HG02642 (cell line): ENCODE measurements around the gene RHOC.

Experiments
- ATAC-seq: cut with Tn5 transposase; IDR thresholded peaks from one replicate; pipeline ENCODE4 v1.9.1; 2021; ENCODE audit warnings: mild to moderate bottlenecking; ENCODE audit not compliant: unreplicated experiment, poor library complexity

RHOC gene

DNA sequence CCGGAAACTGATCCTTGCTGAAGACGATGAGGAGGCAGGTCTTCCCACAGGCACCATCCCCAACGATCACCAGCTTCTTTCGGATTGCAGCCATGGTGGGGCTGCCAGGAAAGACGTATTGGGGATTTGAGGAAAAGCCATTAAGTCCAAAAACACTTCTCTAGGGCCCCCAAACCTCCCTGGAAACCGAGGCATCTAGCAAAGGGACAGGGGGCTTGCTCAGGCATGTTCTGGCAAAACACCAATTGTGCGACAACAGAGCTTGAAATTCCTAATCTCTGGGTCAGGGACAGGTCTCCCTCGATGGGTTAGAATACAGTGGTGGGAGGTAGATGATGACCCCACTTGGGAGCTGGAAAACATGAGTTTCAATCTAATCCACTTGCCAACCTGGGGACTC lies 3.2 kb downstream of the RHOC start:
- ATAC-seq: no peak

DNA sequence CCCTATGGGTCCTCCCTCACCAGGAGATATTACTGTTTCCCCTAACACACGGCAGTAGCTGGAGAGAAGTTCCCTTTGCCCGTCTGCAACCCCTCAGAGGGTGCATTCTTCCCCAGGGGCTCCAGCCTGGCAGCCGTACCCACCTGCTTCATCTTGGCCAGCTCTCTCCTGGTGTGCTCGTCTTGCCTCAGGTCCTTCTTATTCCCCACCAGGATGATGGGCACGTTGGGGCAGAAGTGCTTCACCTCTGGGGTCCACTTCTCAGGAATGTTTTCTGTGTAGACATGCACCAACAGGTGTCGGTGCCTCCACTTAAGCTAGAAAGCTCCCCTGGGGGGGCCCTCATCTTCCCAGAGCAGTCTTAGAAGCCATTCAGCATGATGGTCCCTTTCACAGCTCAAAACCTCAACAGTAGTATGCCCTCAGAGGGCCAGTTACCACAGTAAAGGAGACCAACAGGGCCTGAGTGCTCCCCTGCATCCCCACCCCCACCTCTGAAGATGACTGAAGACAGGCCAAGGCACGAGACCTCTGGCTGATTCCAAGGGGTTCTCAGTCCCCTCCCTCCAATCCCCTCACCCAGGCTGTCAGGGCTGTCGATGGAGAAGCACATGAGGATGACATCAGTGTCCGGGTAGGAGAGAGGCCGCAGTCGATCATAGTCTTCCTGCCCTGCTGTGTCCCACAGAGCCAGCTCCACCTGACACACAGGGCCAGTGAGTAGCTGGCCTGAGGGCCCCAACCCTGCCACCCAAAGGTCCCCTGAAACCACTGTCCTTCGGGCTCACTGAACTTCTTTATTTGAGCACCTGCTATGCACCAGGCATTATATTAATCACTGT lies 4.3 kb downstream of the RHOC start:
- ATAC-seq: no peak

DNA sequence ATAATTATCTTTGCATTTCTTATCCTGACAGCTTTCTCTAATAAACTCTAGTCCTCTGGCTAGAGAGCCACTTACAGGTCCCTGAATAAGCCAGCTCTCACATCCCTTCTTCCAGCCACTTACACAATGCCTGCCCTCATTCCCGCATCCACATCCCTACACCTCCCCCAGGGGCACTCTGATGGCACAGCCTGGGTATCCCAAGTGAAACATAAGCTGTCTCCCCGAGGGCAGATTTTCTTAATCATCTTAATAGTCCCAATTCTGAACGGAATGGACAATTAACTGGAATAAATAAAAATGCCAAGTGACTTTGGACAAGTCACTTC lies 4.9 kb downstream of the RHOC start:
- ATAC-seq: no peak

DNA sequence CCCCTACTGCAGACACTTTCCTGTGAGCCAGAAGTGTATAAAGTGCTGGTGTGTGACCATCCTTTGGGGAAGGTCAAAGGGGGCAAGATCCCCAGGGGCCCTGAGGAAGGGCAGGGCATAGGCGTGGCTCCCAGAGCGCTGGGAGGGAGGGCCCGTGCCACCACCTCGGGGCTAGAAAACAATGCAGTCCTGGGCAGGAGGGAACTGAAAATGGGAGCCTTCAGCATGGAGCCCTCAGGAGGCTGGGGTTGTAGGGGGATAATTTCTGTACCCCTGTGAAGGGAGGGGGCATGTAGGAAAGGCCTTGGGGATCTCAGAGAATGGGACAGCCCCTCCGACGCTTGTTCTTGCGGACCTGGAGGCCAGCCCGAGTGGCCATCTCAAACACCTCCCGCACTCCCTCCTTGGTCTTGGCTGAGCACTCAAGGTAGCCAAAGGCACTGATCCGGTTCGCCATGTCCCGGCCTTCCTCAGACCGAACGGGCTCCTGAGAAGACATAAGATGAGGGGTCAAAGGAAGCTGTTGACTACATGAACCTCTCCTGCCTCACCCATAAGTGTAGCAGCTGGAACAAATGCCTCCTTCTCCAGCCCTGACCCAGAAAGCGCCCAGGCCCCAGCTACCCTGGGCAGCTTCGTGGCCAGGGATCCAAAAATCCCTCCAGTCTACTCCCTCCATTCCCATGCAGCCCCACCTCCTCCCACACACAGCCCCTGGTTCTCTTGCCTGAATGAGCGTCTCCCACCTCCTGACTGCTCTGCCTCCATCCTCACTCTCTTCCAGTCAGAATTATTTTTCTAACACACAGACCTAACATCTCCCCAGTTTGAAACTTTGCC lies 5.5 kb downstream of the RHOC start:
- no peak for ATAC-seq

DNA sequence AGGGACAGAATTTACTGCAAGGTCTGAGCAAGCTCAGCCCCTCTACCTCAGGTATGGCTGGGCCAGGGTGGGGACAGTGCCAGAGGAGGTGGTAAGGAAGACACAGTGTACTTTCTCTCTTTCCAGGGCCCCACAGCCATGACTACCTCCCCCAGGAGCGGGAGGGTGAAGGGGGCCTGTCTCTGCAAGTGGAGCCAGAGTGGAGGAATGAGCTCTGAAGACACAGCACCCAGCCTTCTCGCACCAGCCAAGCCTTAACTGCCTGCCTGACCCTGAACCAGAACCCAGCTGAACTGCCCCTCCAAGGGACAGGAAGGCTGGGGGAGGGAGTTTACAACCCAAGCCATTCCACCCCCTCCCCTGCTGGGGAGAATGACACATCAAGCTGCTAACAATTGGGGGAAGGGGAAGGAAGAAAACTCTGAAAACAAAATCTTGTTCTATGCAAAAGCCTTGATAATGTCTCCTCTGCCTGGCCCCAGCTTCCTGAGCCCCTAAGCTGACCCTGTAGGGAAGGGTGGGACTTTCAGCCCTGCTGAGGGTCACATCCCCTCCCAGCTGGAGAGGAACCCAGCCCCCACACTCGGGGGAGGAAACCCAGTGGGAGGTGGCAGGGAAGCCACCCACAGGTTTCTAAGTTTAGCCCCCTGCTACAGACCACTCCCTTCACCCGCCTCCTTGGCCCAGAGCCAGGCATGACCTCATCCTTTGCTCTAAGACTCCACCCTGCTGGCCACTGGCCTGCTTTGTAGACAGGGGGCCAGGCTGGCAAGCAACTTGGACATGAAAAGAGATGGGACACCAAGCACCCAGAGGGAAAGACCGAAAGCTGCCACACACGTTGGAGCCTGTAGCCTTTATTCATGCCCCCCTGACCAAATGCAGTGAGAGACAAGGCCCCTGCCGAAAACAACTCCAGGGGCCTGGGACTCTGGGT lies 6.4 kb downstream of the RHOC start:
- peak; percentile 40 for ATAC-seq

DNA sequence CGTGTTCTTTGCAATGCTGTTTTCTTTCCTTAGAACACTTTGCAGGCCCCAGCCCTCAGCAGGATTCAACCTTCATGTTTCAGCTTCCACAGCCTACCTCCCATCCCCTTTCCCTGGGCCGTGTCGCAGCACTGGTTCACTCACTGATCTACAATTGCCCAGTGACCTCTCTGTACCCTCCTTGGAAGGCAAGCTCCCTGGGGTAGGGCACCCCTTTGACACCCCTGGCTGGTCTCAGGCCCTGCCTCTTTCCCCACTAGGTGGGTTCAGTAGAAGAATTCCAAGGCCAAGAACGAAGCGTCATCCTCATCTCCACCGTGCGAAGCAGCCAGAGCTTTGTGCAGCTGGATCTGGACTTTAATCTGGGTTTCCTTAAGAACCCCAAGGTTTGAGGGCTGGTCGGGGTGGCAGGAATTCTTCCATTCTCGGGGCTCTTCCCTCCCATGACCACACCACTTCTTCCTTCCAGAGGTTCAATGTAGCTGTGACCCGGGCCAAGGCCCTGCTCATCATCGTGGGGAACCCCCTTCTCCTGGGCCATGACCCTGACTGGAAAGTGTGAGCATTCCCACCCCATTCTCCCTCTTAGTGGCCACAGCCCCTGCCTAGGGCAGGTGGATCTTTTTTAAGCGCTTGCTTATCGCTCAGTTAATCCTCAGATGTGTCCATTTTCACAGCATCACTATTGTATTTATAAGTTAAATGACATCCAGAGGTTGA lies 7.3 kb downstream of the RHOC start:
- ATAC-seq: no peak

DNA sequence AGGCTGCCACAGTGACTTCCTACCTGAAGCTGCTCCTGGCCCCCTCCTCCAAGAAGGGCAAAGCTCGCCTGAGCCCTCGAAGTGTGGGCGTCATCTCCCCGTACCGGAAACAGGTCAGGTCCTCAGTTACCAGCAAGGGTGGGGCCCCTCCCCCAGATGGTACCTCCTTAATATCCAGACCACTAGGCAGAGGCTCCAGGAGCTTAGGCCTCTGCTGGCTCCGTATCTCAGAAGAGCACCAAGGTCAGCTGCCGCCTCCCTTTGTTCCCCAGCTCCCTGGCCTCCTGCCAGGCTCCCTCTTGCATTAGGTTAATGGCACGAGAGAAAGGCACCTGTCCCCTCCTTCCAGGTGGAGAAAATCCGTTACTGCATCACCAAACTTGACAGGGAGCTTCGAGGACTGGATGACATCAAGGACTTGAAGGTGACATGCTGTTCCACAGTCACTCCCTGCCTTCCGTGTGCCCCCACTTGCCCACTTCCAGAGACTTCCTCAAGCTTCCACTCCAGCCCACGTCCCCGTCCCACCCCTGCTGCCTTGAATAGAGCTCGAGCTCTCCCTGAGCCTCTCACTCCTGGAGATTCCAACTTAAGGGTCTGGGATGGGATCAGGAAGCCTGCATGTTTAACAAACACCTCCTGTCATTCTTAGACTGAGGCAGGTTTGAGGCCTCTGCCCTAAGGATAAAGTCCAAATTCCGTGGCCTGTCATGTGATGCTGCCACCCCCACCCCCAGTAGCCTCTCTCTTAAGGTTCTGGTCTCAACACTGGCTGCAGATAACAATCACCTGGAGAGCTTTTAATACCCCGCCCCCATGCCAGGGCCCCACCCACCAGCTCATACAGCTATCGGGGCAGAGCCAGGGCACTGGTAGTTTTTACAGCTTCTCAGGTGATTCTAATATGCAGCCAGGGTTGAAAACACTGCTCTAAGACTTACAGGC lies 8.3 kb downstream of the RHOC start:
- ATAC-seq: no peak

DNA sequence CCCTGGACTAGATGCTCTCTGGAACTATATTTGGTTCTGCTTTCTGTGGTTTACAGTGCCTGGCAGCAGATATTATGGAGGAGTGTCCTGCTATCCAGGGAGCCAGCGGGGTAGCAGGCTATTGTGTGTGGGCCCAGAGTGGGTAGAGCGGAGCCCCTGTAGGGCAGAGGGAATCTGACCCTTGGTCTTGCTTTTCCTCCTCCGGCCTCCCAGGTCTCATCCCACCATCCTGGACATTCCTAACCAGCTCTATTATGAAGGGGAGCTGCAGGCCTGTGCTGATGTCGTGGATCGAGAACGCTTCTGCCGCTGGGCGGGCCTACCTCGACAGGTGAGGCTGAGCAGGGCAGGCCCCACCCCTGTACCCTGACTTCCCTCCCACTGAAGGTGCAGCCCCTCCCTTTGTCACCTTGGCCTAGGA lies 9.1 kb downstream of the RHOC start:
- ATAC-seq: no peak

DNA sequence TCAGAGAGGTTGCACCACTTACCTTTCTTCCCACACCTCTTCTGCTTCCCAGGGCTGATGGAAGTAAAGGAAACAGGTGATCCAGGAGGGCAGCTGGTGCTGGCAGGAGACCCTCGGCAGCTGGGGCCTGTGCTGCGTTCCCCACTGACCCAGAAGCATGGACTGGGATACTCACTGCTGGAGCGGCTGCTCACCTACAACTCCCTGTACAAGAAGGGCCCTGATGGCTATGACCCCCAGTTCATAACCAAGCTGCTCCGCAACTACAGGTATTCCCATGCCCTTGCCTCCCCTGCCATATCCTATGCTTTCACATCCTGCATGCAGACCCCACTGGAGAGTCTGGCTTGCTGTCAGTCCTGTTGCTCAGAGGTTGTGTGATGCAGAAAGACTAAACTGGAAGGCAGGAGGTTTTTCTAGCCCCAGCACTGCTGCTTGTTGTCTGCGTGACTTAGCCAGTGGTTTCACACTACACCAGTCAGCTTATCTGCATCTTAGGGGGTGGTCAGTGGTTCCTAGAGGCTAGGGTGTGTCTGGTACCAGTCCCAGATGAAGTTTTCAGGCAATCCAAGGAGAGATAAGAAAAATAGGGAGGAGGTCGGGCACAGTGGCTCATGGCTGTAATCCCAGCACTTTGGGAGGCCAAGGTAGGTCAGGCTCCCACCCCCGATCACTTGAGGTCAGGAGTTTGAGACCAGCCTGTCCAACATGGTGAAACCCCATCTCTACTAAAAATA lies 10.2 kb downstream of the RHOC start:
- no peak for ATAC-seq

DNA sequence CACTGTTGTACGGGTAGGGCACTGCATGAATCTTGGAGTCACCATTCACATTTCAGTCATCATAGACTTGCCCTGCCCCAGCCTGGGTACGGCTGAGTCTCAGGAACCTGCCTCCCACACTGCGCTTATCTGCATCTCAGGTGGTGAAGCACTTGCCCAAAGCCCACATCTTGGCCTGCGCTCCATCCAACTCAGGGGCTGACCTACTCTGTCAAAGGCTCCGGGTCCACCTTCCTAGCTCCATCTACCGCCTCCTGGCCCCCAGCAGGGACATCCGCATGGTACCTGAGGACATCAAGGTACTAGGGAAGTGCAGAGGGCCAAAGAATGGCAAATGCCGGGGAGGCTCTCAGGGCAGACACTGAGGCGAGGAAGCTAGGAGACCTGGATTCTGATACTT lies 11.7 kb downstream of the RHOC start:
- ATAC-seq: no peak

DNA sequence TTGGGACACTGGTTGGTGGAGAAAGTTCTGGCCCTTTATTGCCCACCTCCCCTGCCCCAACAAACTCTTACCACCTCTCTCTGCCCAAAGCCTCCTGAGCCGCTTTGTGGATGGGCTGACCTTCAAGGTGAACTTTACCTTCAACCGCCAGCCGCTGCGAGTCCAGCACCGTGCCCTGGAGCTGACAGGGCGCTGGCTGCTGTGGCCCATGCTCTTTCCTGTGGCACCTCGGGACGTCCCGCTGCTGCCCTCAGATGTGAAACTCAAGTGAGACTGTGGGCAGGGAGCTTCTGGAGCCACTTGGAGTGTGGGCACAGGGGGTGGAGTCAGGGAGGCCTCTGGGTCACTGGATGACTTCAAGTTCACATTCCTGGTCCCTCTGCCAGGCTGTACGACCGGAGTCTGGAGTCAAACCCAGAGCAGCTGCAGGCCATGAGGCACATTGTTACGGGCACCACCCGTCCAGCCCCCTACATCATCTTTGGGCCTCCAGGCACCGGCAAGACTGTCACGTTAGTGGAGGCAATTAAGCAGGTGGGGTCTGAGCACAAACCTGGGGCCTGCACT lies 12.5 kb downstream of the RHOC start:
- ATAC-seq: no peak

DNA sequence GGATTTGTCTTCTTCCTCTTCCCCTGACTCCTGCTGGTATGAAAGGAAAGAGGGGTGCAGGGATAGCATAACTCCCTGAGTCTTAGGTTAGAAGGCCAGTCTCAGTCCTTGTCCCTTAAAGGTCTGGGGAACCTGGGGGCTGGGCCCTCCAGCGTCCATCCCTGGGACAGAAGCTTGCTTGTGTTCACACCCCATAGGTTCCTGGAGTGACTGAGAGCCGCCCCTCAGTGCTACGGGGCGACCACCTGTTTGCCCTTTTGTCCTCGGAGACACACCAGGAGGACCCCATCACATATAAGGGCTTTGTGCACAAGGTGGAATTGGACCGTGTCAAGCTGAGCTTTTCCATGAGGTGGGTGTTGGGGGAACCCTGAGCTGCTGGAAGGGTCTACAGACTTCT lies 13.1 kb downstream of the RHOC start:
- no peak for ATAC-seq

DNA sequence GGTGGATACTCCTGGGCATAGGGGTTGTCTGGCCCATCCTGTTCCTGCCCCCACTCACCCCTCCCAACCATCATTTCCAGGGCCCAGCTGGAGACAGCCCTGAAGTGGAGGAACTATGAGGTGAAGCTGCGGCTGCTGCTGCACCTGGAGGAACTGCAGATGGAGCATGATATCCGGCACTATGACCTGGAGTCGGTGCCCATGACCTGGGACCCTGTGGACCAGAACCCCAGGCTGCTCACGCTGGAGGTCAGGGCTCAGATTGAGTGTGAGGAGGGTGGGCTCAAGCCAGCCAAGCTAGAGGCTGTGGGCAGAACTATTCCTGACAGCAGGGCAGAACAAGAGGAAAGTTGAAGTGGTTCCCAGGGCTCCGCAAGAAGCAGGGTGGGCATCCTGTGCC lies 14.2 kb downstream of the RHOC start:
- no peak for ATAC-seq

DNA sequence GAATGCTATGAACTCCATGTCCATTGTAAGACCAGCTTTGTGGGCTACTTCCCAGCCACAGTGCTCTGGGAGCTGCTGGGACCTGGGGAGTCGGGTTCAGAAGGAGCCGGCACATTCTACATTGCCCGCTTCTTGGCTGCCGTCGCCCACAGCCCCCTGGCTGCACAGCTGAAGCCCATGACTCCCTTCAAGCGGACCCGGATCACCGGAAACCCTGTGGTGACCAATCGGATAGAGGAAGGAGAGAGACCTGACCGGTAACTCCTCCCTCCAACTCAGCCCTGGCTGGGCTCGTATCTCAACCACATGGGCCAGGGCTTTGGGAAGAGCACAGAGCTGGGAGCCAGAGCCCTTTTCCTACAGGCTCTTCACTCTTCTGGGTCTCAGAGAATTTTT lies 17.1 kb downstream of the RHOC start:
- ATAC-seq: no peak

DNA sequence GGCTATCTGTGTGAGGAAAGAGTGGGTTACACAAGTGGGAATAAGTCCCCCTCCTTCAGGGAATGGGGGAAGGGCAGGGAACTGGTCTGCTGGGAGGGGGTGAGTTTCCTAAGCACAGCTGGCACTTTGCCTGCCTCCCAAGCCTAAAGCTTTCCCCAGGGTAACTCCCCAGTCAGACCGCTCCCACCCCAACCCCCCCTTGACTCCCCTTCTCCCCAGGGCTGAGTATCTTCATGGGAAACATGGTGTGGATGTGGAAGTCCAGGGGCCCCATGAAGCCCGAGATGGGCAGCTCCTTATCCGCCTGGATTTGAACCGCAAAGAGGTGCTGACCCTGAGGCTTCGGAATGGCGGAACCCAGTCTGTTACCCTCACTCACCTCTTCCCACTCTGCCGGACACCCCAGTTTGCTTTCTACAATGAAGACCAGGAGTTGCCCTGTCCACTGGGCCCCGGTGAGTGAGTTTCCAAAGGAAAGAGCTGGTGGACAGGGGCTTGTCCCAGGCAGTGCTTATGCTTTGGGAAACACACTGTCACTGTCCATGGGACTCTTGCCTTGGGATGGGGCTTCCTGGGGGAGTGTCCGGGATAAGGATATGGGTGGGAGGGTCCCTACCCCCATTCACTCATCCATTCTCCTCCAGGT lies 17.6 kb downstream of the RHOC start:
- ATAC-seq: no peak

DNA sequence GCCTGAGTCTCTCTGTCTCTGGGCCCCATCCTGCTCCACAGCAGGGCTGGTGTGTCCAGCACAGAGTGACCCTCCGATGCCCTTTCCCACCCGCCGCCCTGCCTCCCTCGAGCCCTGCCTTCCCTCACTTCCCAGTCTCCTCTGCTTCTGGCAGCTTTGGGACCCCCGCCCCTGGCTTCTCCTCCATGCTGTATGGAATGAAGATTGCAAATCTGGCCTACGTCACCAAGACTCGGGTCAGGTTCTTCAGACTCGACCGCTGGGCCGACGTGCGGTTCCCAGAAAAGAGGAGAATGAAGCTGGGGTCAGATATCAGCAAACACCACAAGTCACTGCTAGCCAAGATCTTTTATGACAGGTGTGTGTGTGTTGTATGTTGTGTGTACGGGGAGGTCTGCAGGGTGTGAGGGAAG lies 18.1 kb downstream of the RHOC start:
- ATAC-seq: no peak

DNA sequence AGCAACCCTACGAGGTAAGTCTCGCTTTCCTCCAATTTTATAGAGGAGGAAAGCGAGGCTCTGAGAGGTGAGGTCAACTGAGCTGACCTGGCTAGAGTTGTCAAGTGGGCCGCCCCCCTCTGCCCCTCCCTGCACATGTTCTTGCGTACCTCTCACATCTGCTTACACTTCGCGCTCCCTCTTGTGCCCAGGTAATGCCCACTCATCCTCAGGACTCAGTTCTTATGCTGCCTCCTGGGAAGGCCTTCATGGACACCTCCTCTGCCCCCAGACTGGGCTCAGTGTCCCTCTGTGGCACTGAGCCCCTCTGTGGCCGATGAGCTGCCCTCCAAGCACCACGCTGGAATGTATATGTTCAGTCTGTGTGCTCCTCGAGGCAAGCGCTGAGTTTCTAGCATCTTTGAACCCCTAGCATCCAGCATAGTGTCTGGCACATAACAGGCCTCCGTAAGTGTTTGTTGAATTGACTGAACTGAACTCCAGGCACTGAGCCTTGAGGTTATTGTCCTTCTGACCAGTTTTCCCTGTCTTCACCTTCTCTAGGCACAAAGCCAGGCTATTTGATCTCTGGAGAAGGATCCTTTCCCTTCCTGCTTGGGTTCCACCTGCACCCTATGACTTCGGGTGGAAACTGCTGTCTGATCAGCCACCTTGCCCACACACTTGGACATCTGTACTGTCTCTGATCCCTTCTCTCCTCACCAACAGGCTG lies 19.0 kb downstream of the RHOC start:
- ATAC-seq: no peak
